Hippocampal formation (tissue), 2 donors: ENCODE results near the gene DBN1.
A peak's percentile ranks its signal among the peaks of the same experiment; 100 is the strongest.

Experiments
- DNase-seq, 2 donors: peaks; one replicate each; lab custom pipeline; 2025; lab: John Stamatoyannopoulos, UW

Gene DBN1

DNA sequence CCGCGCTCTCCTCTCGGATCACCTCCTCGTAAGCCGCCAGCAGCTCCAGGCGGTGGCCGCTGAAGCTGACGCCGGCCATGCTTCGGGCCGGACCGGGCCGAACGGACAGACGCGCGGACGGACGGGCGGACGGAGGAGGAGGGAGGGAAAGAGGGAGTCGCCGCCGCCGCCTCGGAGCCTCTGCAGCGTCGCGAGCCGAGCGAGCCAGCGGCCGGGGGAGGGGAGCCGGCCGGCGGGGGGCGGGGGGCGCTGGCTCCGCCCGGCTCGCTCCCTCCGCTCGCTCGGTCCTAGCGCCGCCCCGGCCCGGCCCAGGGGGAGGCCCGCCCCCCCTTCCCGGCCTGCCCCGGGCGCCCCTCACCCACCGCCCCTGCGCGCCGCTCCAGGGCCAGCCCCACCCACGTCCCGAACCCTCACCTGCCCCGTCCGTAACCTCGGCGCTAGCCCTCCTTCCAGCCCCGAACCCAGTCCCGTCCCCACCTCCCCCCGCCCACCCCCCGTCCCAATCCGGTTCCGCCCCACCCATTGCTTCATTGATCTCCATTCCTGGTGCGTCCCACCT is at the start of gene DBN1:
Gene DBN1, minus strand, starts transcription at position 192 of the 559 bp plus-strand sequence. Its CDS starts 113 bp downstream, at position 79.
- no peak for DNase-seq

DNA sequence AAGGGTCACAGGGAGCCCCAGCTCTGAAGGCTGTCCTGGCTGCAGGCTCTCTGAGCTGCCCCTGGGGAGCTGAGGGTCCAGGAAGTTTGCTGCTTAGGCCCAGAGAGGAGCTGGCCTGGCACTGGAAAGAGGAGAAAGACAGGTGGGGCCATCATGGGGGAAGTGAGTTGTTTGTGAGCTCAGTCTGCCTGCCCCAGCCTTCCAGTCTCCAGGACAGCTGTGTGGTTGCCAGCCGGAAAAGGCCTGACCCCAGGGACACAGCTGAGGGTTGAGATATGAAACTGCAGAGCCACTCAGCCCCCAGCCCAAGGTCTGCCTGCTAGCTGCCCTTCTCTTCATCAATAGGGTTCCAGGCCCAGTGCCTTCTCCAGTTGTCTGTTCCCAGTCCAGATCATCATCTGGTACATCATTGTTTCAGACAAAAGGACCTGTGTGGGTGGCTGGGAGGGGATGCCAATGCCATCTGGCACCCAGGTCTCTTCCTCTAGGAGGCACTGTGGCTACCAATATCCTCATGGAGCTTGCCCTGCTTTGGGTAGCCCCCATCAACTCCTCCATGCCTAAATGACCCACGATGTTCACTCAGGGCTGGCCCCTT is 47.6 kb upstream of the DBN1 start:
- DNase-seq, result no peak

DNA sequence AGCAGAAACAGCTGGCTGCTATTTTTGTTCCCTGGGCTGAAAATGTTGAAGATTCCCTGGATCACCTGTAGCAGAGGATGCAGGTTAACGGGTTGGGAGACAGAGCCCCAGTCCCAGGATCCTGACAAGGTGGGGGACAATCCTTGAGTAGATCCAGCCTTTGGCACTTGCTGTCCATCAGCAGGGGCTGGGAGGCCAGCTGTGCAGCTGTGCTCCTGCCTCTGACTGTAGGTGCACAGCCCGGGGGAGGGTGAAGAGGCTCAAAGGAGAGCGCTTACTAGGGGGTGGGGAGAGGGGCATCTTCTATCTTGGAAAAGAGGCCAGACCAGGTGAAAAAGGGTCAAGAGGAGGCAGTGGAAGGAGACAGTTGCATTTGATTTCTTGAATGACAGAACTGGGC is 46.8 kb upstream of the DBN1 start:
- DNase-seq, result no peak

DNA sequence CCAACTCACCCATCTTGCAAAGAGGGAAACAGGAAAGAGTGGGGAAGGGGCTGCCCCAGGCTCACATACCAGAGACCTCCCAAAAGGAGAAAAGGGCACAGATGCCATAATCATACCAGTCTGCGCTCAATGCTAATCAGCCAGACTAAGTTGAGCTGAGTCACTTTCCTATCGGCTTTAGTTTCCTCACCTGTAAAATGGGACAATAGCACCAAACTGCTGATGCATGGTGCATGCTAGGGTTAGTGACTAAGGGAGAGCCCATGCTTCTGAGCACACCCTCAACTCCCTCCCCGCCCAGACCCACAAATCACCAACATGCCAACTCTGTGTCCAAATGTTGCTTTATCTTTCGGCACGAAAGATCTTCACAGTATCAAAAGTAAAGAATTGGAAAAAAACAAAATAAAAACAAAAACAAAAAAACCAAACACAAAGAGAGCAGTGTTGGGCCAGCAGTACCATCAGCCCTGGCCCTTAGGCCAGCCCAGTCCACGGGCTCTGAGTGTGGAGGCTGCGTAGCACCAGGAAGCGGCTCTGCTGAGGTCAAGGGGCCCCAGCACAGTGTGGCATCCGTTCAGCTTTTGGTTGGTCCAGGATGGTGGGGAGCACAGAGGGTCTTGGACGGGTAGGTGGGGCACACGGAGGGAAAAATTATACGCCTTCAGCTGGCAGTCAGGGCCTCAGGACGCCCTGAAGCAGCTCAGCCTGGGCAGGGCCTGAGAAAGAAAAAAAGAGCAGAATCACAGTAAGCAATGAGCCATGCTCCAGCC is 46.2 kb upstream of the DBN1 start:
- DNase-seq, result no peak

DNA sequence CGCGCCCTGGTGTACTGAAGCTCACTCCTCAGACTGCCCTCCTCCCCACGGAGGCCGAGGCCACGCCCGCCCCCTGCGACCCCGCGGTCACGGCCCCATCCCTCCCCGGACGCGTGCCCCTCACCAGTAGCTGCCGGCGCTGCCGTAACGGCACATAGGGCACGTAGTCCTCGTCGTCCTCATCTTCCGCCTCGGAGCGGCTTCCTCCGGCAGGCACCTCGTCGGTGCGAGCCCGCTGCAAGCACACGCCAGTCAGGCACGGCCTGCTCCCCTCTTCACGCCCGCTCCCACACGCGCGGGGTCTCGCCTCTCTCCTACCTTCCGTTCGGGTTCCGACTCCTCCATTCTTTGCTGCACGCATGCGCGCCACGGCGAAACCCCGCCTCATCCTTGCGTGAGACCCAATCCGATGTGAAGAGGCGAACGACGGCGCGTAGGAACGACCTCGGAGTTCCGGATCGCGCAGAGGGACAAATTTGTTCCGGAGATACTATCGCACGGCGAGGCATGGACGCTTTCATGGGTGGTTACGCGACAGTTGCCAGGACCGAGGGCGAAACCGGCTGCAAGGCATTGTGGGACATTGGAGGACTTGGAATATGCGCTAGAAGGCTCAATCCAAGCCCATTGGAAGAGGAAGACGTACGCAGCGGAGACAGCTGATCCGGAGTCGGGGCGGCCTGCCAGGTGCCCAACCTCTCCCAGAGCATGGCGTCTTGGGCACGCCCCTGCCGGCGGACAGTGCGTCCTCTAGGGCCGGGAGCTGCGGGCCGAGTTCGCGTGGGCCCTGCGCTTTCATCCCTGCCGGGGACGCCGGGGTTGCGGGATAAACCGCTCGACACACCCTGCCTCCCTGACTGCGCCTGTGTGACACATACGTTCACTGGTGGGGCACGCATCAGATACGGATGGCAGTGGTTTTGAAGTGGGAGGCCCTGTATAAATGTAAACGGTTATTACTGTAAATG is 43.5 kb upstream of the DBN1 start, which contains the start of gene DDX41:
Gene DDX41, minus strand, starts transcription at position 361 of the 968 bp plus-strand sequence. Its CDS starts 16 bp downstream, at position 345.
- peak; percentile 96 to 97 for DNase-seq

DNA sequence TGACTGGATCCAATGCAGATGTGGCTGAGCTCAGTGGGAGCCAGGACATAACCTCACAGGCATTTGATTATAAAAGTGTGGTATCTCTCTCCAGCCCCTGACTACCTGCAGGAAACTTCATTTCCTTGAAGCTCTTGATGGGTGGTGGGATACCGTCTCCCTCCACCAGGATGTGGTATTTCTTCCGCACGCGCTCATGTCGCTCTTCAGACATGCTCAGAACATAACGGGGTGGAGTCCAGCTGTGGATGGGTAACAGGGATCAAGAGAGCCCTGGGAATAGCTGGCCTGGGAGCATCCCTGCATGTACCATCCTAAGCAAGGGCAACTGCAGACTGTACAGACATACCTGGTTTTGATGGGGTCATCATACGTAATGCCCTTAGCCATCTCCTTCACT is 42.1 kb upstream of the DBN1 start:
- no peak for DNase-seq

DNA sequence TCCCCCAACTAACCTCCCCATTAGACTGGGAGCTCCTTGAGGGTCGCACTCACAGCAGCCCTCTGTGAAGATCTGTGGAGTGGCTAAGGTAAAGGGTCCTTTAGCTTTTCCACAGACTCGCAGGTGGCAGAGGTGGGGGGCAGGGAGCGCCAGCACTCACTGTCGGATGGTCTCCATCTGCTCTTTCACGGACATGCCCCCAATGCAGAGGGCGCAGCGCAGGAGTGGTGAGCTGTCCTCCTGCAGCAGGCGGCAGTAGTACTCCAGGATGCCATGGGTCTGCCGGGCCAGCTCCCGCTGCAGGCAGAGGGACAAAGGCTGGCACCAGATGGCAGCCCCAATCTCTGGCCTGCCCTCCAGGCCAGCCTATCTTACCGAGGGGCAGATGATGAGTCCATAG is 41.1 kb upstream of the DBN1 start:
- DNase-seq, result no peak

DNA sequence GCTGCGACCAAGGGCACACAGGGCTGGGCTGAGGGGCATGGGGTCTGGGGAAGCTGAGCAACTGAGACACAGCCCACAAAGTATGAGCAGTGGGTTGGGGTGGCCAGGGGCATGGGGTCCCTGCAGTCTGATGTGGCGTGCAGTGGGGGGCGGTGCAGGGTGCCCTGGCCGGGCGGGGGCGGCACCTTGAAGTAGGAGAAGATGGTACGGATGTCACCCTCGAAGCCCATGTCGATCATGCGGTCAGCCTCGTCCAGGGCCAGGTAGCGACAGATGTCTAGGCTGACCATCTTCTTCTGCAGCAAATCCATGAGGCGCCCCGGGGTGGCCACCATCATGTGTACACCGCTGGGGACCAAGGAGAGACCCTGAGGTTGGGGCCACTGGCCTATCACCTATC is 40.1 kb upstream of the DBN1 start:
- DNase-seq, result no peak

DNA sequence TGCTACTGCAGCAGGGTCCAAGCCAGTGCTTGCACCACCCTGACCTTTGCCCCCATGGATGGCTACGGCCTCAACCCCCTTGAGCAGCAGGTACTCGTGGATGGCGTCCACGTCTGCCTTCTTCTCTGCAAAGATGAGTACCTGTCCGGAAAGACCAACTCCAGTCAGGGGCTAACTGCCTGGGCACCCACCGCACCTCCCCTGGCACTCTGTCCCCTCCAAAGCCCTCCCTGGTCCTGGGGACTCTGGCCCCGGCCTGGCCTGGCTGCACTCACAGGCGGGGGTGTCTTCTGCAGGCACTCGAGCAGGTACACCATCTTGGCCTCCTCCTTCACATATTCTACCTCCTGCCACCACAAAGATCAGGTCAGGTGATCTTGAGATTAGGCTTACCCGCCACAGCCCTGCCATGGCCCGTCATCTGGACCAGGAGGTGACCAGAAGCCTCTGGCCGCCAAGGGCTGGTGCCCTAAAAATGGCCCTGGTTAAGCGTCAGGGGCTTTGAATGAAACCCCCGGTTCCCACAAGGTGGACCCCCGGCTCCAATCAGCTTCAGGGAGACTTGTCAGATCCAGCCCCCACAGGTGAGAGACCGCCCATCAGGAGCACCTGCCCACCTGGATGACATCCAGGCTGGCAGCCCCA is 39.4 kb upstream of the DBN1 start:
- DNase-seq, result no peak

DNA sequence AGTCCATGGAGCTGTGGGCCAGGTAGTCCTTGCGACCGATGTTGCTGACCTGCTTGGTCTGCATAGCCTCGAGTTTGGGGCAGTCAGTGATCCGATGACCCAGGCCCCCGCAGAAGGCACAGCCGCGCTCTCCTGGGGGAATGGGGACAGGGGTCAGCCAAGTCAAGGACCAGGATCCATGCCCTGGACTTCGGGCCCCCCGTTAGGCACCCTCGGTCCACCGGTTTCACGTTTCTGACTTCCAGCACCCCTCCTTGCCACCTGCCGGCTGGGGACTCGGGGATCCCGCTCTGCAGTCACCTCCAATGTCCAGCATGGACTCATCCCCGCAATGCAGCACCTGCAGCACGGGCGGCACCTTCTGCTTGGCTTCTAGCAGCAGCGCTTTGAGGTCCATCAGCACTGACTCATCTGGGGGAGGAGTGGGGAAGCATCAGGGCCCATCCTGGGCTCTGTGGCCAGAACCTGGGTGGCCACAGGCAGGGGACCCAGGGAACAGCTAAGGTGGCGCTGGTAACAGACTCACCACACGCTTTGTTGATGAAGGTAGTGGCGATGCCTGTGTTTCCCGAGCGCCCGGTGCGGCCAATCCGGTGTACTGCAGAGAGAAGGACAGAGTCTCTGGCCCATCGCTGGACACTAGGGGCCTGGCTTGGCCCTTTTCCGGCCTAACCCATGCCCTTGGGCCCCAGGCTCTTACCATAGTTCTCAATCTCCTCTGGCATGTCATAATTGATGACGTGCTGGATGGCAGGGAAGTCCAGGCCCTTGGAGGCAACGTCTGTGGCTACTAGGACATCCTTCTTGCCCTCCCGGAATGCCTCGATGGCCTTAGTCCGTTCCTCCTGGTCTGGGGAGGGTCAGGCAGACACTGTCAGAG is 38.6 kb upstream of the DBN1 start:
- DNase-seq, result no peak

DNA sequence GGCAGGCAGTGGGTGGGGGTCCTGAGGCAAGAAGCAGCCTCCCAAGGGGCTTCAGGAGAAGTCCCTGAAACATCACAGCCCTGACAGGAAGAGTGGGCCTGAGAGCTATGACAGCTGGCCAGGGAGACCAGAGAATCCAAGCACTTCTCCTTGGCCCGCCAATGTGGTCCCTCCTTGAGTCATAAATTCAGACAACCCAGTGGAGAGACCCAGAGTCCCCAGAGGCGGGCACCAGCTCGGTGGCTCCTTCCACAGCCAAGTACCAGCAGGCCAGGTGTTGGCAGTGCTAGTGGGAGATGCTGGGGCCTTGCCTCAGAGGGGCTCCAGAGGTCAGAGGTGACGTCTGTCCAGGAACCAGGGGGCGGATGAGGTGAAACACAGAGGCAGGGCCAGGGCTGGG is 37.7 kb upstream of the DBN1 start:
- DNase-seq, result no peak

DNA sequence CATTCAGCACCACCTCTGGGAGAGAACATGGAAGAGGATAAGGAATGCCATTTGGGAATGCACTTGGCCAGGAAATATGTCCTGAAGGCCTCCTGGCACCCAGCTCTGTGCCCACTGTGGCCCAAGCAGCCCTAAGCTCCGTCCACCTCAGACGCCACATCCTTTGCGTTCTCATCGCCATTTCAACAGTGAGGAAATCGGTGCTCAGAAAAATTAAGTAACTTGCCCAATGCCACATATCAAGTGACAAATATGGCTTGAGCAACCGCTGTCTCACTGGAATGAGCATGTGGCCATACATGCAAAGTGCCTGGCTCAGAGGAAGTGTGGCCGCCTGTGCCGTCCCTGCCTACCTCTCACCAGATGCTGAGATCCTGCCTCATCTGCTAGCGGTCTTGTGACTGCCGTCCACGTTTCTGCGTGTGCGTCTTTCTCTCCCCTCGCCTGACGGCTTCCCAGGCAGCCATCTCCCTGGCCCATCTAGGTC is 37.2 kb upstream of the DBN1 start:
- no peak for DNase-seq

DNA sequence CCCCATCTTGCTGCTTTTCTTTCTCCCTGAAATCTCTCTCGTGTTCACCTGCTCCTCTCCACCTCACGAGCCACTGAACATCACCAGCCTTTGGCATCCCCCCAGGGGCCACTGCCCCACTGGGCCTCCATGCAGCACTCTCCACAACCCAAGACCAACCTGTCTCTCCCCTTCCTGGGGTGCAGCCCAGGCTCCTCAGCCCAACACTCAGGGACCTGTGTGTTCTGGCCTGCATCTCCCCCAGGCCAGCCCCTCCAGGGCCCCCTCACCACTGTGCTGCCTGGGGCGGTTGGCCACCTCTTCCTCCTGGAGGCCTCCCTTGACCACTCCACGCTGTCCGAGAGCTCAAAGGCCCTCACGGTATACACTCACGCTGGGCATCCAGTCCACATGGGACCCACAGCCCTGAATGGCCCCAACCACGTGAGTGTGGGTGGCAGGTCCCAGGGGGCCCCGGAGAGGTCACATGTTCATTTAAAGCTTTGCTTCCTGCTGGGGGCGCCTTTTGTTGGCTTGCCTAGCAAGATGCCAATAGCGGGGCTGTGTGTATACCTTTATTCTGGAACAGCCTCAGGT is 36.6 kb upstream of the DBN1 start:
- no peak for DNase-seq

DNA sequence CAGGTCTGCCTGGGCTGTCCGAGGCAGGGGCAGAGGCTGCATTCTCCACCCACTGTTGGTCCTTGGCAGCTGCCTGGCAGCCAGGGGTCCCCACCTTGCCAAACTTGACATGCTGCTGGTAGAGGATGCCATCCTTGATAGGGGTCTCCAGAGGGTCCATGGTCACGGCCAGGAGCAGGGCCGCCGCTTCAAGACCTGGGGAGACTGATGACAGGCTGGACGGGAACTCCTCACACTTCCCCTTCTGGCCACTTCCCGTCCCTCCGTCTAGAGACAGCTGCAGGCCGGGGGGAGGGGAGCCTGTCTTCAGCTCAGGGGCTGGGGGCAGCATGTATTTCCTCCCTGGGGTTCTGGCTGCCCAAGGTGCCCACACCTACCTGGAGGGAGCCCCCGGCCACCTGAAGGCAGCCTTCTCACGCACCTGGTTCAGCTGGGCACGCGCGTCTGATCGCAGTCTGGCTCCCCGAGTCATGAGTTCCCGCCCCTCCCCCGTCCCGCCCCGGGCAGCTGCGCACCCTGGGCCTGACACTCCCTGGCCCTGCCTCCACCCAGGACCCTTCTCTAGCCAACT is 36.0 kb upstream of the DBN1 start, which contains the start of gene DOK3:
Gene DOK3, minus strand, starts transcription at position 446 of the 571 bp plus-strand sequence. Its CDS starts 286 bp downstream, at position 160.
- DNase-seq, result no peak

DNA sequence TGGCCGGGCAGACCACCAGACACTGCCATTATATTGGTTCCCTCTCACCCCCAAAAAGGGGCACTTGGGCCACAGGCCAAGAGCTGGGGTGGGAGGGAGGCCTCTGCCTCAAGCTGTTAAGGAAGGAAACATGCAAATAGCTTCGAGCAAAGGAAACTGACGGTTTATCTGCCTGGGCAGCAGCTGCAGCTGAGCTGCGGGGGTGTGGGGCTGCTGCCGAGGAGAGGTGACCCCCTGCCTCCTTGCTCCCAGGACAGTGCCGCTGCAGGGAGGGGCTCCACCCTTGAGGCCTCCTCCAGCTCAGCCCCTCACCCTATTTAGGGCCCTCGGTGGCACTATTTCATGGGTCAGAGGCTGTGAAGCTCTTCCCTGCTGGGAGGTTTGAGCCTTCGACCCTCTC is 35.4 kb upstream of the DBN1 start:
- no peak for DNase-seq

DNA sequence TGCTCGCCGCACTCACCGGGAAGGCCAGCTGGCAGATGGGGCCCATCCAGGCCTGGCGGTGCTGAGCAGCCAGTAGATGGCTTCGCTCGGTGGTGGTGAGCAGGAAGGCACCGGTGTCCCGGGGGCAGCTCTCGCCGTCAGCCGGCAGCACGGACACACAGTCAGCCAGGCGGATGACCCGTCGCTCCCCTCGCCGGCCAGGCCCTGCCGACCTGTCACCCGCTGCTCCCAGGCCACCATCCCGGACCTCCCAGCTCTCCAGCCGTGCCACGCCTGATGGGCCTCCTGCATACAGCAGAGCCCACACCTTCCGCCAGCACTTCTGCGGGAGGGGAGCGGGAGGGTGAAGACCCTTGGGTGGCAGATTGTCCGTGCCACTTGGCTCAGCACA is 34.8 kb upstream of the DBN1 start:
- no peak for DNase-seq

DNA sequence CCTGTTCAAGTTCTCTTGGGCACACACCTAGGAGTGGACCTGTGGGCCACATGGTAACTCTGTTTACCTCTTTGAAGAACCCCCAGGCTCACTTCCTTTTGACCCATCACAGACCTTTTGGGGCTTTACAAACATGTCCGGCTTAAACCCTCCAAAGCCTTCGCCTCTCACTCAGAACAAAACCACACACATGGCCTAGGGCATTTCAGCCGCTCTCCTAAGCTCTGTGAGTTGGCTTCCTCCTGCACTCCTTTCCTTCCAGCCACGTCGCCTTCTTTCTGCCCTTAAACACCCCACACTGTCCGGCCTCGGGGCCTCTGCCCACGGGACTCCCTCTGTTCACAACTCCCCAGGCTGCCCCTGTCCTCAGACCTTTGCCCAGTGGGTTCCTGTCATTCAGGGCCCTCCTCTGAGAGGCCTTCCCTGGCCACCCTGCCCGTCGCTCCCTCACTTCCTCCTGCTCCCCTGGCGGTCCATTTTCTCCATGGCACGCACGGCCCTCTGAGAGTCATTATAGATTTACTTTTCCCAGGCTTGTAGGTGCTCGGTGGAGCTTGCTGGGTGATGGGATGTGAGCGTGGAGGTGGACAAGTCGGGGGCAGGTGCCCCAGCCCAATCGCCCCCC is 34.3 kb upstream of the DBN1 start:
- no peak for DNase-seq

DNA sequence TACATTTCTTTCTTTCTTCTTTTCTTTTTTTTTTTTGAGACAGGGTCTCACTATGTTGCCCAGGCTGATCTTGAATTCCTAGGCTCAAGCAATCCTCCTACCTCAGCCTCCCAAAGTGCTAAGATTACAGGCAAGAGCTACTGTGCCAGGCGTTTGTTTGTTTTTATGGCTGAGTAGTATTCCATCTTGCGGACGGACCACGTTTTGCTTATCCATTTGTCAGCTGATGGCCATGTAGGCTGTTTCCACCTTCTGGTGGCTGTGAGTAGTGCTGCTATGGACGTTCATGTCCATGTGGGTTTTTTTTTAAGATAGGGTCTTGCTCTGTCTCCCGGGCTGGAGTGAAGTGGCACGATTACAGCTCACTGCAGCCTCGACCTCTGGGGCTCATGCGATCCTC is 33.7 kb upstream of the DBN1 start:
- no peak for DNase-seq

DNA sequence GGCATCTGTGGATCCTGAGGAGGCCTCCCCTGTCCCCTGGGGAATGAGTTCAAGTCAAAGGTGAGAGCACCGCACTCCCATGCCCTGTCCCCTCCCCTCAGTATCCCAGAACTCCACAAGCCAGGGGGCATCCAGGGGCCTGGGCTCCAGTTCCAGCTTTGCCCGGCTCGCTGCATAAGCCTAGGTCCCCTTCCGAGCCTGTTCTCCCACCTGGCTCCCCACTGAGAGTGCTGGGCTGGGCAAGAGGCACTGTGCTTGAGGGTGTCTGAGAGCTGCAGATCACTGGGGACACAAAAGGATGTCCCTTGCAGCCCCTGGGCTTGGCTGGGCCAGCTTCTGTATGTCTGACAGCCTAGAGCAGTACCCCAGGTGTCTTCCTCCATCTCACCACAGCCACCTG is 31.6 kb upstream of the DBN1 start:
- DNase-seq, result no peak
